ENCODE data around the gene BTG3.

The BTG3 gene

GRCh38 chr21:17545007-17545406 is 67.7 kb downstream of the BTG3 start:
- no peaks in the 10 kb centered on the region for H3K9me3 ChIP-seq (ENCODE audit: insufficient read depth, low read depth, low read length)
- TF ChIP-seq EZH2phosphoT487 (IDR thresholded peaks at IDR 0.05; ENCODE audit: borderline replicate concordance) (no peak), CTCF (conservative IDR thresholded peaks at IDR 0.05; ENCODE audit: low read length) (no peak)
- H4K20me1 ChIP-seq (ENCODE audit: insufficient read depth, low read length, poor library complexity, severe bottlenecking), result no peaks in the 10 kb centered on the region
- no peak overlapping the region for H3K4me2 ChIP-seq (ENCODE audit: low read depth, low read length, poor library complexity, severe bottlenecking)
- no peaks in the 10 kb centered on the region for H3K27me3 ChIP-seq (ENCODE audit: insufficient read depth, low read length, poor library complexity, severe bottlenecking)
- H3F3A ChIP-seq (ENCODE audit: low read depth), result no peaks in the 10 kb centered on the region
- no peak overlapping the region for H3K9ac ChIP-seq (ENCODE audit: low read depth, low read length, poor library complexity, severe bottlenecking)
- H3K79me2 ChIP-seq (ENCODE audit: insufficient read depth, low read length), result no peaks in the 10 kb centered on the region
- no peaks in the 10 kb centered on the region for H3K36me3 ChIP-seq (ENCODE audit: insufficient read depth, low read length)
- no peak overlapping the region for H2AFZ ChIP-seq (ENCODE audit: low read length)
- H3K9me2 ChIP-seq (replicated peaks; ENCODE audit: low read depth, low read length), result no peaks in the 10 kb centered on the region
- H3K4me1 ChIP-seq (ENCODE audit: insufficient read depth, low read length, poor library complexity, severe bottlenecking), result no peaks in the 10 kb centered on the region
- H3K4me3 ChIP-seq (ENCODE audit: low read length, poor library complexity, severe bottlenecking), result no peak overlapping the region

Measured in Loucy (cell line).